Measurements from ENCODE around the gene MS4A6E.
"Not testable (repeated sequence)": the region's sequence is repeated elsewhere in the genome, so short reads cannot be mapped to it uniquely, and the experiment has no call there.

The MS4A6E gene, protein sequence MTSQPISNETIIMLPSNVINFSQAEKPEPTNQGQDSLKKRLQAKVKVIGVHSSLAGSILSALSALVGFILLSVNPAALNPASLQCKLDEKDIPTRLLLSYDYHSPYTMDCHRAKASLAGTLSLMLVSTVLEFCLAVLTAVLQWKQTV

DNA sequence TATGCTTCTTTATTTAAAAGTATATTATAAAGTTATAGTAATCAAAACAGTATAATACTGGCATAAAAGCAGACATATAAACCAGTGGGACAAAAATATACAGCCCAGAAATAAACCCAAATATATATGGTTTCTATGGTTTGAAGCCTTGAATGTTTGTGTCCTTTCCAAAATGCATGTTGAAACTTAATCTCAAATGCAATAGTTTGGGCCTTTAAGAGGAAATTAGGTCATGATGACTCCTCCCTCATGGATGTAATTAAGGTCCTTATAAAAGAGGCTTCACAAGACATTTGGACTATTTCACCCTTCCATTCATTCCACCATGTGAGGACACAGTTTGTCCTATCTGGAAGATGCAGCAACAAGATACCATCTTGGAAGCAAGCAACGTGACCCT, at the start of gene MS4A6E:
Gene MS4A6E (plus strand): TSS at position 301 of the 400 bp plus-strand sequence. CDS start 7,641 bp downstream, outside the sequence.
- DNase-seq (ENCODE audit: insufficient read length, low spot score) (no peak), FAIRE-seq (no peak)
- TF ChIP-seq, protein P1, sequence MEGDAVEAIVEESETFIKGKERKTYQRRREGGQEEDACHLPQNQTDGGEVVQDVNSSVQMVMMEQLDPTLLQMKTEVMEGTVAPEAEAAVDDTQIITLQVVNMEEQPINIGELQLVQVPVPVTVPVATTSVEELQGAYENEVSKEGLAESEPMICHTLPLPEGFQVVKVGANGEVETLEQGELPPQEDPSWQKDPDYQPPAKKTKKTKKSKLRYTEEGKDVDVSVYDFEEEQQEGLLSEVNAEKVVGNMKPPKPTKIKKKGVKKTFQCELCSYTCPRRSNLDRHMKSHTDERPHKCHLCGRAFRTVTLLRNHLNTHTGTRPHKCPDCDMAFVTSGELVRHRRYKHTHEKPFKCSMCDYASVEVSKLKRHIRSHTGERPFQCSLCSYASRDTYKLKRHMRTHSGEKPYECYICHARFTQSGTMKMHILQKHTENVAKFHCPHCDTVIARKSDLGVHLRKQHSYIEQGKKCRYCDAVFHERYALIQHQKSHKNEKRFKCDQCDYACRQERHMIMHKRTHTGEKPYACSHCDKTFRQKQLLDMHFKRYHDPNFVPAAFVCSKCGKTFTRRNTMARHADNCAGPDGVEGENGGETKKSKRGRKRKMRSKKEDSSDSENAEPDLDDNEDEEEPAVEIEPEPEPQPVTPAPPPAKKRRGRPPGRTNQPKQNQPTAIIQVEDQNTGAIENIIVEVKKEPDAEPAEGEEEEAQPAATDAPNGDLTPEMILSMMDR (IDR thresholded peaks at IDR 0.05; ENCODE audit: insufficient read depth, missing control alignments), result no peak

DNA sequence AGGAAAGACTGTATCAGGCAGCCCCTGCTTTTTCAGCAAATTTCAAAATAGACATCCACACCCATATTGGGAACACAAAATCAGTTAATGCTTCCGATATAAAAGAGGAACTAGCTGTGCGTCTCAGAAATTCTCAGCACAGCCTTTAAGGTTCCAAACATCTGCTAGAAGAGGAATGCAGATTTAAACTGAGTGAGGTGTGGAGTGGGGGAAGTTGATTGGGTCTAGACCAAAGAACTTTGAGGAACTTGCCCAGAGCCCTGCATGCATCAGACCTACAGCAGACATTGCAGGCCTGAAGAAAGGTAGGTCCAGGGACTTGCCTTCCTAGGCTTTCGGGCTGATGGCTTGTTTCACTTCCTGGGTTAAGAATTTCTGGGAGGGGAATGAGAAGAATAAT, 46.6 kb upstream of the MS4A6E start, which contains the start of gene MS4A4A:
Gene MS4A4A (plus strand): TSS at position 255 of the 400 bp plus-strand sequence. CDS start 10 bp downstream, at position 265.
- FAIRE-seq (no peak), DNase-seq (ENCODE audit: insufficient read length, low spot score) (no peak)
- TF ChIP-seq, protein P1 (IDR thresholded peaks at IDR 0.05; ENCODE audit: insufficient read depth, missing control alignments), result no peak

DNA sequence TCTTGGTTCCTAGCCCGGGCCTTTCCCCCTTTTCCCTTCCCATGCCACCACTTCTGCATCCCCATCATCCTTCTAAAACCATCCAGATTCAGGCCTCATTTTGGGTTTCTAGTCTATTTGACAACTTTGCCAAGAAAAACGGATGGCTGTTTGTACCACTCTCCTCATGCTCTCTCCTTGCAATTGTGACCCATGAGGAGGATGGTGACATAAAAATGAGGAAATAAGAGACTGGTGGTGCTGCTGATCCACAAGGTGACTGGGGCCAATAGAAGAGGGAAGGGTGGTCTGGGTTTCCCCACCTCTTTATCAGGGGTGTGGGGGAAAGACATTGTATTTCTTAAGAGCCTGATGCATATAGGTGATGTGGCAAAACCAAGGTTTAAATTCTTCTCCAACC, 45.6 kb upstream of the MS4A6E start:
- no peak for FAIRE-seq
- TF ChIP-seq, protein P1 (IDR thresholded peaks at IDR 0.05; ENCODE audit: insufficient read depth, missing control alignments), result no peak
- no peak for DNase-seq (ENCODE audit: insufficient read length, low spot score)

DNA sequence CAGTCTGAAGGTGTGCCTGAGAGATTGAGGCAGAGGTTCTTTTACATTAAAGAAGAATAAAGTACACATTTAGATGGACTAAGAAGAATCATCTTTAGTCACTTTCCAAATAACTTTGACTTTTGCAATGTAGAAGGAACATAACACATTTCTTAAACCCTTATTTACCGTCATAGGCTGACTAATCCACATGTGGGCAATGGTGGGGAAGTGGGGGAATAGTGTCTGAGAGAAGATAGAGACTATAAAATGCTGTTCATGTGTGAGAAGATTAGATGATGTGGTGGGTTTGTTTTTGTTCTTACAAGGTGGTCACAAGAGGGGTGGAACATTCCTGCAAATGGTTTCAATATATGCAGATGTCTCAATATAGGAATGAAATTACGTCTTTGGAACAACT, 44.8 kb upstream of the MS4A6E start:
- no peak for DNase-seq (ENCODE audit: insufficient read length, low spot score)
- TF ChIP-seq, protein P1 (IDR thresholded peaks at IDR 0.05; ENCODE audit: insufficient read depth, missing control alignments), result no peak
- no peak for FAIRE-seq

DNA sequence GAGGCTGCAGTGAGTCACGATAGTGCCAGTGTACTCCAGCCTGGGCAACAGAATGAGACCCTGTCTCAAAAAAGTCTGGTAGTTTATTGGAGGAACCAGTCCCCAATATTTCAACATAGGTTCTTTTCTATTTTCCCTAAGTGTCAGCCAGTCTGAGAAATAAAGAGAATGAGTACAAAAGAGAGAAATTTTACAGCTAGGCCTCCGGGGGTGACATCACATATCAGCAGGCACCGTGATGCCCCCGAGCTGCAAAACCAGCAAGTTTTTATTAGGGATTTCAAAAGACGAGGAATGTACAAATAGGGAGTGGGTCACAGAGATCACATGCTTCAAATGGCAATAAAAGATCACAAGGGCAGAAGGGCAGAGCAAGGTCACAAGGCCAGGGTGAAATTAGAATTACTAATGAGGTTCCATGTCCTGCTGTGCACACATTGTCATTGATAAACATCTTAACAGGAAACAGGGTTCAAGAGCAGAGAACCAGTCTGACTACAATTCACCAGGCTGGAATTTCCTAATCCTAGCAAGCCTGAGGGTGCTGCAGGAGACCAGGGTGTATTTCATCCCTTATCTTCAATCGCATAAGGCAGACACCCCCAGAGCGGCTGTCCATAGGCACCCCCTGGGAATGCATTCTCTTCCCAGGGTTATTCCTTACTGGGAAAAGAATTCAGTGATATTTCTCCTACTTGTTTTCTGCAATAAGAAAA, 41.5 kb upstream of the MS4A6E start:
- FAIRE-seq; DNase-seq (ENCODE audit: insufficient read length, low spot score): not testable (repeated sequence)

DNA sequence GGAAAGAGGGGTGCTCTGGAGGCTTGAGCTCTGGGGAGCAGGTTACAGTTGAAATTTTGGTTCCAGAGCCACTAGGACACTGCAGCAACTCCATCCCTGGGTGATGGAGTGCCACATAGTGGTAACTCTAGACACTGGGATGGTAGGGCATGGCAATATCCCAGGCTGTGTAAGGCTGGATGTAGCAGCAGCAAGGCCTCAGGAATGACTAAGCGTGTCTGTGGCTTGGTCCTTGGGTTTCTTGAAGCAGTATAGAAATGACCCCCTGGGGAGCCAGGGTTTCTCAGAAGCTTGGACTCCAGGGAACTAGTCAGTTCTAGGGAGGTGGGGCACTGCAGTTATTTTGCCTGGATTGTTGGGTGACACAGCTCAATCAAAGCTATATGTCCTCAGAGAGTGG, 38.5 kb upstream of the MS4A6E start:
- FAIRE-seq (no peak), DNase-seq (ENCODE audit: insufficient read length, low spot score) (no peak)
- TF ChIP-seq, protein P1 (IDR thresholded peaks at IDR 0.05; ENCODE audit: insufficient read depth, missing control alignments), result no peak

DNA sequence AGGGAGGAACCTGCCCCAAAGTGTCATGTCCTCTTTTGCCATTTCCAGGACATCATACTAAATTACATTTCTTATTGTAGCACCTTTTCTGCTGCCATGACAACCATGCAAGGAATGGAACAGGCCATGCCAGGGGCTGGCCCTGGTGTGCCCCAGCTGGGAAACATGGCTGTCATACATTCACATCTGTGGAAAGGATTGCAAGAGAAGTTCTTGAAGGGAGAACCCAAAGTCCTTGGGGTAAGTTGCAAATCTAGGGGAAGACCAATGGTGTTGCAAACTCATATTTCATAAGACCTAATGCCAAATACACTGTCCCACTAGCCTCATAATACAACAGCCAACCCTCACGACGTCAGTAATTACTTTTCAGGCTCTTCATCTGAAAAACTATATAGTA, 34.9 kb upstream of the MS4A6E start:
- no peak for FAIRE-seq
- no peak for DNase-seq (ENCODE audit: insufficient read length, low spot score)
- TF ChIP-seq, protein P1 (IDR thresholded peaks at IDR 0.05; ENCODE audit: insufficient read depth, missing control alignments), result no peak

Measured in D721Med (cell line).